ENCODE data around the gene CTRB2. TPM values are rescaled to one million over a fixed set of nuclear protein-coding genes. Genes with fewer than 3 reads are reported as not detected.

CTRB2 gene
- total RNA-seq (10 to 100 TPM in 1 of 2 donors, 1 to 10 TPM in 1; 9.1 to 11.6 TPM), polyA plus RNA-seq (10 to 100 TPM; 12.7 to 19.0 TPM)
- long read RNA-seq, donor 1 = 0 reads
- long read RNA-seq, donor 2 = 0 reads

DNA sequence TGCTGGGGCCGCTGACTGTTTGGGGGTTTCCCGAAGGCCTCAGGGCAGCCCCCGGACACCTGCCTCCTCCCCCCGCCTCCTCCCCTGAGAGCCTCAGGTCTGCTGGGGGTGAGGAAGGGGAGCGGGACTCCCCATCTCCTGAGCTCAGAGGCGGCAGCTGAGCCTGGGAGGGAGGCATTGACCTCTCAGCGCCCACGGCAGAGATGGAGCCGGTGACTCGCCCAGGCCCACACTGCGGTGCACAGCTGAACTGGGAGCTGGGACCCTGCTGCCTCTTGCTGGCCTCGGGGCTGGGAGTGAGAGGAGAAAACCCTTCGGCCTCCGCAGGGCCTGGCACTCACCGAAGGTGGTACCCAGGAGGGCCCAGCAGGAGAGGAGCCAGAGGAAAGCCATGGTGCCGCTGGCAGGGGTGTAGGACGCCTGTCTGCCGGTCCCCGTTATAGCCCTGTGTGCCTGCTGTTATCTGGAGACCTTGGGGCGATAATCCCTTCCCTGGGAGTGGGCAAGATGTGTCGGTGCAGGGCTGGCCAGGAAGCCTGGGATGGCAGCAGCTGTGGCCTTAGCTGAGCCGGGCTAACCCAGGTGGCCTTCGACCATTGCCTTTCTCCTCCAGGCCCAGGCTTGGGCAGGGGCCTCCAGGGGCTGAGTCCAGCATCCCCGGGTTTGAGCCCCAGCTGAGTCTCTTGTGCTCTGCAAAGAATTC, at the start of gene CTRB2:
Gene CTRB2 (minus strand): TSS at position 413 of the 703 bp plus-strand sequence. CDS start 20 bp downstream, at position 393.
- intact Hi-C loops (cut with DNase I) = loop anchor here (2.0 kb wide), 1 partner anchor 18 kb away; no protein-coding TSS in a partner anchor
- peak; percentile 34 to 74 for DNase-seq
- WGBS, 2 donors = 86 to 88% methylated on average over 23 to 24 of the region's 24 CpGs
- Histone ChIP-seq H3K9me3 (ENCODE audit: control insufficient read depth, low read length) (no peaks in the 10 kb centered on the region), H3K27me3 (ENCODE audit: control insufficient read depth in 1 of 2, insufficient read depth in 2 of 2, low read length in 1 of 2) (no peaks in the 10 kb centered on the region), H3K27ac (ENCODE audit: low read depth in 1 of 2, low read length in 2 of 2) (no peak within 1 kb of the TSS), H3K36me3 (ENCODE audit: control insufficient read depth in 1 of 2, insufficient read depth in 2 of 2, low read length in 1 of 2) (no peaks in the 10 kb centered on the region), H3K4me1 (ENCODE audit: control insufficient read depth in 1 of 2, insufficient read depth in 2 of 2, low read length in 2 of 2) (no peaks in the 10 kb centered on the region), H3K4me3 (ENCODE audit: low read length in 2 of 2) (no peak within 1 kb of the TSS)
- ATAC-seq (ENCODE audit: low FRiP score) = peak; percentile 24

DNA sequence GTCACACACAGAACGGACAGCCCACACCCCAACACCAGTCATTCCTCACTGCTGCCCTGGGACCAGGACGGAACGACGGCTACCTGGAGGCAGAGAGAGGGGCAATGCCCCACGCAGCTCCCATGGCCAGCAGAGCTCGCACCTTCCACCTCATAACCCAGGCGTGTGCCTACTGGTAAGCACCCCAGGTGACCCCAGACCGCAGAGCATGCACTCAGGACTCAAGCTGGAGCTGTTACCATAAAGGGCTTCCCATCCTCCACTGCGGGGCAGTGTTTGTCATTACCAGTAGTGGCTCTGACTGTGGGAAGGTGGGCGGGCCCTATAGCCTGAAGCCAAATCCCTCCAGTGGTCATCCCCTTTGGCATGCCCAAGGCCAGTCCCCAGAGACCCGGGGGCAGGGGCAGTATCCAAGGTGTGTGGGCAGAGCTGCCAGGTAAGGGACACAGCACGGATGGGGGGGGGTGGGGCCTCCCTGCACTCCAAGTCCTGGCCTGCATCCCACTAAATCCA, 49.2 kb upstream of the CTRB2 start:
- intact Hi-C loops (cut with DNase I) = no loop called here
- ATAC-seq (ENCODE audit: low FRiP score) = peak; percentile 9
- peak overlapping the region; percentile 38 to 93 for H3K27ac ChIP-seq (ENCODE audit: low read depth in 1 of 2, low read length in 2 of 2)

DNA sequence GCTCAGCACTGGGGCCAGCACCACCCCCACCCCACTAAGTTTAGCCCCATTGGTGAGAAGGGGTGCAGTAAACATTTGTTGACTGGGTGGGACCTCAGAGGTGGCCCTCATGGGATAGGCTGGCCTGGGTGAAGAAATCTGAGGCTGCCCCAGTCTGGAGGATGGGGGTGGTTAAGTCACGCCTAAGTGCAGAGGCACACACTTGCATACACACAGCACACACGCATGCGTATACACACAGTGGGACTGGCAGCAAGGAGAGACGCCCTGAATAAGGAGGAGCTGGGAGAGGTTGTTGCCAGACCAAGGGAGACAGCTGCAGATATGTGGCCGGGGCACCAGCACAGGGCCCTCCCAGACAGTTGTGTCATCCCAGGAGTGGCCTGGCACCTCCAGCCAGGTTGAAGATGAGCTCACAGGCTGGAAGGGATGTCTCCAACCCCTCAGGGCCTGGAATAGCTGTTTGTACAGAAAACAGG, 47.4 kb upstream of the CTRB2 start:
- no peaks in the 10 kb centered on the region for H3K9me3 ChIP-seq (ENCODE audit: control insufficient read depth, low read length)
- no peaks in the 10 kb centered on the region for H3K36me3 ChIP-seq (ENCODE audit: control insufficient read depth in 1 of 2, insufficient read depth in 2 of 2, low read length in 1 of 2)
- H3K4me3 ChIP-seq (ENCODE audit: low read length in 2 of 2) = no peak overlapping the region
- no peak for ATAC-seq (ENCODE audit: low FRiP score)
- peak overlapping the region in 1 of 2 donors; percentile 88 for H3K27ac ChIP-seq (ENCODE audit: low read depth in 1 of 2, low read length in 2 of 2)
- no peaks in the 10 kb centered on the region for H3K4me1 ChIP-seq (ENCODE audit: control insufficient read depth in 1 of 2, insufficient read depth in 2 of 2, low read length in 2 of 2)
- peak in 1 of 2 donors; percentile 56 for DNase-seq
- 17 to 32% methylated on average over 5 of the region's 5 CpGs for WGBS, 2 donors
- intact Hi-C loops (cut with DNase I) = loop anchor here in 1 of 2 donors (5.0 kb wide), 1 partner anchor 53 kb away; no protein-coding TSS in a partner anchor
- H3K27me3 ChIP-seq (ENCODE audit: control insufficient read depth in 1 of 2, insufficient read depth in 2 of 2, low read length in 1 of 2) = no peaks in the 10 kb centered on the region

More for the DNA sequence above, 49.2 kb upstream of the CTRB2 start:
- Histone ChIP-seq H3K36me3 (ENCODE audit: control insufficient read depth in 1 of 2, insufficient read depth in 2 of 2, low read length in 1 of 2) (no peaks in the 10 kb centered on the region), H3K4me3 (ENCODE audit: low read length in 2 of 2) (no peak overlapping the region), H3K4me1 (ENCODE audit: control insufficient read depth in 1 of 2, insufficient read depth in 2 of 2, low read length in 2 of 2) (no peaks in the 10 kb centered on the region), H3K9me3 (ENCODE audit: control insufficient read depth, low read length) (no peaks in the 10 kb centered on the region), H3K27me3 (ENCODE audit: control insufficient read depth in 1 of 2, insufficient read depth in 2 of 2, low read length in 1 of 2) (no peaks in the 10 kb centered on the region)
- peak; percentile 81 to 88 for DNase-seq
- WGBS, 2 donors = 36 to 53% methylated on average over 12 of the region's 12 CpGs

DNA sequence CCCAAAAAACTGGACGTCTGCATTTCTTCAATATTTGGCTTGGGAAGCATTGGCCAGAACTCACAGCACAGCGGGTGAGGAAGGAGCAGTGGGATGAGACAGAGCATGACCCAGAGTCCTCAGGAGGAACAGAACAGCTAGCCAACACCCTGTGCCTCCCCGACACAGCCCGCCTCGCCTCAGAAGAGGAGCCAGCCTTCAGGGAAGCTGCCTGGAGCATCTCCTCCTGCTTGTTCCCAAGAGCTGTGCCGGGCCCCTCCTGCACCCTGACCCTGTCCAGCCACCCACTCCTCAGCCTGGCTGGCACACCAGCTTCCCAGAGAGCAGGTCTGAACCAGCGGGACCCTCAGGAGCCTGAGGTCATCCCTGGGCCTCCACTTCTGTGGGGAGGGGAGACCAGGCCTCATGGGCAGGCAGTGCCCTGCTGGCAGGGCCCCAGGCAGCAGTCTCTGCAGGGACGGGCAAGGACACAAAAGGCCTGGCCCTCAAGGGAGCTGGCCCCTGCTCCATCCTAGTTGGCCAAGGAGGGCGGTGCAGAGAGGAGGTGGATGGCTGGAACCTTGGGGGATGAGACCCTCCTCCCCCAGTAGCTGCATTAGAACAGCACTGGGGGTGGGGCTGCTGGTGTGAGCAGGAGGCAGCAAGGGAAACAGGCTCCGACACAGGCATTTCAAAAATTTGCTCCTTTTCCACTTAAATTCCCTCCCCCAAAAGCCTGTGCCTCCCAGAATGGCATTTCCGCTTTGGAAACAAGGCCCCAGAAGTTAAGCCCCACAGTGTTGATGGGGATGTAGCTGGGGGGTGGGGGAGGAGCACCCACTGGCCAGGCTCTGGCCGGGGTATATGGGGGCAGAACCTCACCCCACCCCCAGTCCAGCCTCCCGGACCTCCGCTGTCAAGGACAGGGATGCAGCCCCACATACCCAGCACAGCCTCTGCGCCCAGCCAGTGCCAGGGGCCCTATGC, 46.3 kb upstream of the CTRB2 start:
- Histone ChIP-seq H3K9me3 (ENCODE audit: control insufficient read depth, low read length) (no peaks in the 10 kb centered on the region), H3K27ac (ENCODE audit: low read depth in 1 of 2, low read length in 2 of 2) (peak overlapping the region in 1 of 2 donors; percentile 95), H3K36me3 (ENCODE audit: control insufficient read depth in 1 of 2, insufficient read depth in 2 of 2, low read length in 1 of 2) (no peaks in the 10 kb centered on the region), H3K4me3 (ENCODE audit: low read length in 2 of 2) (no peak overlapping the region), H3K4me1 (ENCODE audit: control insufficient read depth in 1 of 2, insufficient read depth in 2 of 2, low read length in 2 of 2) (no peaks in the 10 kb centered on the region), H3K27me3 (ENCODE audit: control insufficient read depth in 1 of 2, insufficient read depth in 2 of 2, low read length in 1 of 2) (no peaks in the 10 kb centered on the region)
- DNase-seq (peak; percentile 54 to 77), ATAC-seq (ENCODE audit: low FRiP score) (no peak)
- 6 to 10% methylated on average over 14 to 15 of the region's 15 CpGs for WGBS, 2 donors
- intact Hi-C loops (cut with DNase I) = loop anchor here in 1 of 2 donors (5.0 kb wide), 1 partner anchor 54 kb away; no protein-coding TSS in a partner anchor

DNA sequence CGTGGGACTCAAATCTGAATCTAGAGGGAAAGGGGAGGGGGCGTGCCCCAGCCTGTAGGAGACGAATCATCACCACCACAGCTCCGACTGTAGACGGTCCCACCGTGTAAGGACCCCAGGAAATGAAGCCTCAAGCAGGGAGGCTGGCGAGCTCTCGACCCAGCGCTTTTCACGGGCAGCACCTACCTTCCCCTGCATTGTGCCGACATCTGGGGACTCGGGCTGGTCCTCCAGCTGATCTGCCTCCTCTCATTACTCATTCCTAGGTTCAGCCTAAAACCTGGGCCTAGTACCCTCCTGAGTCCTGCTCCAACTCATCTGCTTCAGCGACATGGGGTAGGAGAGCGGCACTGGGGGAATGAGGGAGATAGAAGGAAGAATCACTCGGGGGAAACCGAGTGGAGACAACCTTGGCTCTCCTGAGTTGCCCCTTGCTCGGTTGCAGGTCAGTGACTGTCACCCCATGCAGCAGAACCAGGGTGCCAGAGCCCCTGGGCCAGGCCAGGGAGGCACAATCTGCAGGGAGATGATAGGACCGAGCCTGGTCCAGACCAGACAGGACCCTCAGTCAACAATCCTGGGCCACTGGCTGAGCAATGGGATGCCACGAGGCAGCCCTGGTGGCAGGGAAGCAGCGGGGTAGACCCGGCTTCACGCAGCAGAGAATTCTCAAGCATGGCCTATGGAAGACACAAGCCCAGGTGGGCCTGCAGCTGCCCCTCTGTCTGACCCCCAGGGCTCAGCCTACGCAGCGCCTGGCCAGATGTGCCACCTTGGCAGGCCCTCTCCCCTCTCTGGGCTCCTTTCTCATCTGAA, 45.3 kb upstream of the CTRB2 start:
- Histone ChIP-seq H3K4me1 (ENCODE audit: control insufficient read depth in 1 of 2, insufficient read depth in 2 of 2, low read length in 2 of 2) (peaks cover 0 to 6% of the 10 kb centered on the region in 2 donors), H3K9me3 (ENCODE audit: control insufficient read depth, low read length) (no peaks in the 10 kb centered on the region), H3K36me3 (ENCODE audit: control insufficient read depth in 1 of 2, insufficient read depth in 2 of 2, low read length in 1 of 2) (no peaks in the 10 kb centered on the region), H3K27ac (ENCODE audit: low read depth in 1 of 2, low read length in 2 of 2) (peak overlapping the region; percentile 15 to 95), H3K4me3 (ENCODE audit: low read length in 2 of 2) (no peak overlapping the region), H3K27me3 (ENCODE audit: control insufficient read depth in 1 of 2, insufficient read depth in 2 of 2, low read length in 1 of 2) (no peaks in the 10 kb centered on the region)
- WGBS, 2 donors = 47% methylated on average over 24 of the region's 24 CpGs
- intact Hi-C loops (cut with DNase I) = loop anchor here in 1 of 2 donors (5.0 kb wide), 1 partner anchor 55 kb away; no protein-coding TSS in a partner anchor
- no peak for ATAC-seq (ENCODE audit: low FRiP score)
- DNase-seq = peak; percentile 35 to 70

DNA sequence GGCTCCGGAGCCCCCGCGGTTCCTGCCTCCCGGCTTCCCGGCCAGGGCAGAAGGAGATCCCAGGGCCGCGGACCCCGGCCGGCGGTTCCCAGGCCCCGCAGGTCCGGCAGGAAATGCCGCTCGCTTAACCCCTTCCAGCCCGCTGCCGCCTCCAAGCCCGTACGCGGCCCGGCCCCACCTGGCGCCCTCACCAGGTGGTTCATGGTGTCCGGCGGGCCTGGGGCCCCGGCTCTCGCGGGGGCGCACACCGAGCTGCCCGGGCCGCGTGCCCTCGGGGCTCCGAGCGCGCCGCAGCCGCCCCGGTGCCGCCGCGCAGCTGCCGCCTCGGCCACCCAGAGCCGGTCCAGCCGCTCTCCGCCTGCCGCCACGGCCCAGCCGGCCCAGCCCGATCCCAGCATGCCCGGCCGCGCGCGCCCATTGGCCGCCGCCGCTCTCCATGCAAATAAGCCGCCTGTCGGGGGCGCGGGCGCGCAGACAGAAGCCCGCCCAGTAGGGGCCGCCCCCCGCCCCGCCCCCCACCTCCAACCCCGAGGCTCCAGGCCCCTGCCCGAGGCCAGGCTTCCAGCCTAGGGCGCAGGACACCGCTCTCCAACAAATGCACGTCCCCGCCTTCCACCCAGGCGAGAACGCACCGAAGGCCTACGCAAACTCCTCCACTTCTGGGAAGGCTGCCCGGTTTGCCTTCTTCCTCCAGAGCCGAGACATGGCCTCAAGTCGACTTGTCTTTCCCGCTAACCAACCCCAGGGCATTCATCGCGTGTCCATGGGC, 44.5 kb upstream of the CTRB2 start, which contains the start of gene BCAR1:
Gene BCAR1 (minus strand): TSS at position 345 of the 769 bp plus-strand sequence. CDS start 142 bp downstream, at position 203.
- H3K9me3 ChIP-seq (ENCODE audit: control insufficient read depth, low read length) = no peaks in the 10 kb centered on the region
- H3K27ac ChIP-seq (ENCODE audit: low read depth in 1 of 2, low read length in 2 of 2) = peak within 1 kb of the TSS; percentile 88 to 95
- H3K36me3 ChIP-seq (ENCODE audit: control insufficient read depth in 1 of 2, insufficient read depth in 2 of 2, low read length in 1 of 2) = no peaks in the 10 kb centered on the region
- H3K27me3 ChIP-seq (ENCODE audit: control insufficient read depth in 1 of 2, insufficient read depth in 2 of 2, low read length in 1 of 2) = no peaks in the 10 kb centered on the region
- peak within 1 kb of the TSS; percentile 69 to 82 for H3K4me3 ChIP-seq (ENCODE audit: low read length in 2 of 2)
- peak; percentile 73 for ATAC-seq (ENCODE audit: low FRiP score)
- WGBS, 2 donors = 0 to 1% methylated on average over 63 to 84 of the region's 84 CpGs
- DNase-seq = peak; percentile 91 to 95
- intact Hi-C loops (cut with DNase I) = loop anchor here in 1 of 2 donors (5.0 kb wide), 1 partner anchor 56 kb away; no protein-coding TSS in a partner anchor
- peaks cover 0 to 8% of the 10 kb centered on the region in 2 donors for H3K4me1 ChIP-seq (ENCODE audit: control insufficient read depth in 1 of 2, insufficient read depth in 2 of 2, low read length in 2 of 2)

DNA sequence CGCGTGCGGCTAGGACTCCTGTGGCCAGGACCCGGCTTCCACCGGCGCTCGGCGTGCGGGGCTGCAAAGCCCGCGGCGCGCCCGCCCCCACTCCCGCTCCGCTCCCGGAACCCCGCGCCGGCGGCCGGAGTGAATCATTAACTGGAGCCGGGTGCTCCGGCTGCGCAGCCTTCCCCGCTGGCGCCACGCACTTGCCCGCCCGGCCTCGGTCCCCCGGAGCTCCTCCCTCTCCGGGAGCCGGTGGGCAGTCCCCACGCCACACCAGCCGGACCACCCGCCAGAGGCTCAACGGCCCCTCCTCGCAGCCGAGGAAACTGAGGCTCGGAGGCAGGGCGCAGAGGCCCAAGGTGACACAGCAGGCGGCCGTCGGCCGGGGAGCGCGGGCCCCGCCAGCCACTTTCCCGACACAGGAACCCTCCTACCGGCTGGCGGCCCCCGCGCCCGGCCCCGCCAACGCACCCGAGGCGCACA, 43.9 kb upstream of the CTRB2 start:
- H3K4me1 ChIP-seq (ENCODE audit: control insufficient read depth in 1 of 2, insufficient read depth in 2 of 2, low read length in 2 of 2) = peaks cover 0 to 8% of the 10 kb centered on the region in 2 donors
- H3K36me3 ChIP-seq (ENCODE audit: control insufficient read depth in 1 of 2, insufficient read depth in 2 of 2, low read length in 1 of 2) = no peaks in the 10 kb centered on the region
- 0 to 1% methylated on average over 32 to 59 of the region's 59 CpGs for WGBS, 2 donors
- H3K9me3 ChIP-seq (ENCODE audit: control insufficient read depth, low read length) = no peaks in the 10 kb centered on the region
- intact Hi-C loops (cut with DNase I) = loop anchor here in 1 of 2 donors (5.0 kb wide), 1 partner anchor 56 kb away; no protein-coding TSS in a partner anchor
- DNase-seq (peak in 1 of 2 donors; percentile 60), ATAC-seq (ENCODE audit: low FRiP score) (peak; percentile 5)
- peak overlapping the region; percentile 84 to 88 for H3K27ac ChIP-seq (ENCODE audit: low read depth in 1 of 2, low read length in 2 of 2)
- H3K4me3 ChIP-seq (ENCODE audit: low read length in 2 of 2) = peak overlapping the region; percentile 69 to 82
- H3K27me3 ChIP-seq (ENCODE audit: control insufficient read depth in 1 of 2, insufficient read depth in 2 of 2, low read length in 1 of 2) = no peaks in the 10 kb centered on the region

All from aorta (tissue), 5 donors.